Colonic mucosa (tissue), 4 donors: Measurements from ENCODE around the gene PLXNB2. TPM values are rescaled to one million over a fixed set of nuclear protein-coding genes. Genes with fewer than 3 reads are reported as not detected.

Source experiments
- DNase-seq: peaks from one replicate; pipeline ENCODE4 v3.0.0-alpha.2; 2020
- H3K27ac ChIP-seq: fragments of 200-600 bp; one replicate; pipeline ENCODE4 v1.8.0; 2021
- H3K27me3 ChIP-seq: fragments of 200-600 bp; one replicate; pipeline ENCODE4 v1.8.0; 2021
- H3K36me3 ChIP-seq: fragments of 200-600 bp; one replicate; pipeline ENCODE4 v1.8.0; 2021
- H3K4me1 ChIP-seq: fragments of 200-600 bp; one replicate; pipeline ENCODE4 v1.8.0; 2021; ENCODE audit warnings: mild to moderate bottlenecking
- H3K4me3 ChIP-seq: fragments of 200-600 bp; one replicate; pipeline ENCODE4 v1.8.0; 2021
- H3K9ac ChIP-seq, 2 donors: one replicate each; pipeline ENCODE4 v1.7.0; 2013; ENCODE audit warnings: control low read depth in 2 of 2, low read depth in 2 of 2, low read length in 2 of 2
- H3K9me3 ChIP-seq: fragments of 200-600 bp; one replicate; pipeline ENCODE4 v1.8.0; 2021
- intact Hi-C: fragments of 100-400 bp; cut with DNase I; formaldehyde crosslinking; loops from one replicate; pipeline ENCODE4 v1.14.1; 2022
- total RNA-seq, 2 donors: library from RNA; stranded (reverse); fragmentation: NEBNext Ultra II Directional in 1 of 2; extraction: Animal tissue kit (Norgen Biotek cat#: 25700) in 1 of 2; gene quantifications; one replicate each; pipeline ENCODE4 v1.2.1, GENCODE V29; 2021
- TF ChIP-seq, protein P1 (sequence below): fragments of 200-600 bp; IDR thresholded peaks from one replicate; pipeline ENCODE4 v1.8.0; 2022; ENCODE audit warnings: antibody characterized with exemption, mild to moderate bottlenecking
- donor health status: healthy.
- donor health status: DM: no; HTN: no; CAD: no.
- donor health status: DM: no; HTN: no; CAD: no.

PLXNB2 gene
- total RNA-seq, 2 donors from 2014 or later: 270 to 339 TPM

DNA sequence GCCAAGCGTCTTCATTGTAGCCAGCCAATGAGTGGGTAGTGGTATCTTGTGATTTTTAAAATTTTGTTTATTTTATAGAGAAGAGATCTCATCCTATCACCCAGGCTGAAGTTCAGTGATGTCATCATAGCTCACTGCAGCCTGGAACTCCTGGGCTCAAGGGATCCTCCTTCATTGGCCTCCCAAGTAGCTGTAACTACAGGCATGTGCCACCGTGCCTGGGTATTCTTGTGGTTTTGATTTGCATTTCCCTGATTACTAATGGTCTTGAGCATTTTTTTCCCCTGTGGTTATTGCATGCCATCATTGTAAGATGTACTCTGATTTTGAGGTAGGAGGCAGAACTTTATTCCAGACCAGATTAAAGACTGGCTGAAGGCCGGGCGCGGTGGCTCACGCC is 21.8 kb upstream of the PLXNB2 start:
- TF ChIP-seq, protein P1, sequence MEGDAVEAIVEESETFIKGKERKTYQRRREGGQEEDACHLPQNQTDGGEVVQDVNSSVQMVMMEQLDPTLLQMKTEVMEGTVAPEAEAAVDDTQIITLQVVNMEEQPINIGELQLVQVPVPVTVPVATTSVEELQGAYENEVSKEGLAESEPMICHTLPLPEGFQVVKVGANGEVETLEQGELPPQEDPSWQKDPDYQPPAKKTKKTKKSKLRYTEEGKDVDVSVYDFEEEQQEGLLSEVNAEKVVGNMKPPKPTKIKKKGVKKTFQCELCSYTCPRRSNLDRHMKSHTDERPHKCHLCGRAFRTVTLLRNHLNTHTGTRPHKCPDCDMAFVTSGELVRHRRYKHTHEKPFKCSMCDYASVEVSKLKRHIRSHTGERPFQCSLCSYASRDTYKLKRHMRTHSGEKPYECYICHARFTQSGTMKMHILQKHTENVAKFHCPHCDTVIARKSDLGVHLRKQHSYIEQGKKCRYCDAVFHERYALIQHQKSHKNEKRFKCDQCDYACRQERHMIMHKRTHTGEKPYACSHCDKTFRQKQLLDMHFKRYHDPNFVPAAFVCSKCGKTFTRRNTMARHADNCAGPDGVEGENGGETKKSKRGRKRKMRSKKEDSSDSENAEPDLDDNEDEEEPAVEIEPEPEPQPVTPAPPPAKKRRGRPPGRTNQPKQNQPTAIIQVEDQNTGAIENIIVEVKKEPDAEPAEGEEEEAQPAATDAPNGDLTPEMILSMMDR: no peak
- intact Hi-C loops: no loop called here
- H3K9ac ChIP-seq: no peak overlapping the region
- peaks cover 3% of the 10 kb centered on the region for H3K4me1 ChIP-seq
- H3K36me3 ChIP-seq: no peaks in the 10 kb centered on the region
- H3K4me3 ChIP-seq: no peak overlapping the region
- no peaks in the 10 kb centered on the region for H3K9me3 ChIP-seq
- H3K27ac ChIP-seq: no peak overlapping the region
- DNase-seq: no peak
- no peaks in the 10 kb centered on the region for H3K27me3 ChIP-seq

DNA sequence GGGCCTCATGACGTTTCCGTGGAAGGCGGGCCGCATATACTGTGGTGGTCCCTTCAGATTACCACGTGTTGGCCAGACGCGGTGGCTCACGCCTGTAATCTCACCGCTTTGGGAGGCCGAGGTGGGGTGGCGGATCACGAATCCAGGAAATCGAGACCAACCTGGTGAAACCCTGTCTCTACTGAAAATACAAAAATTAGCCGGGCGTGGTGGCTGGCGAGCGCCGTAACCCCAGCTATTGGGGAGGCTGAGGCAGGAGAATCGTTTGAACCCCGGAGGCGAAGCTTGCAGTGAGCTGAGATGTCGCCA is 20.2 kb upstream of the PLXNB2 start:
- intact Hi-C loops: loop anchor here (2.0 kb wide), 1 partner anchor 53 kb away; no protein-coding TSS in a partner anchor
- Histone ChIP-seq H3K9ac (peak overlapping the region; percentile 78 to 95), H3K4me1 (peaks cover 3% of the 10 kb centered on the region), H3K27ac (peak overlapping the region; percentile 87), H3K9me3 (no peaks in the 10 kb centered on the region), H3K27me3 (no peaks in the 10 kb centered on the region), H3K4me3 (peak overlapping the region; percentile 73), H3K36me3 (no peaks in the 10 kb centered on the region)
- no peak for DNase-seq
- TF ChIP-seq, protein P1: no peak

DNA sequence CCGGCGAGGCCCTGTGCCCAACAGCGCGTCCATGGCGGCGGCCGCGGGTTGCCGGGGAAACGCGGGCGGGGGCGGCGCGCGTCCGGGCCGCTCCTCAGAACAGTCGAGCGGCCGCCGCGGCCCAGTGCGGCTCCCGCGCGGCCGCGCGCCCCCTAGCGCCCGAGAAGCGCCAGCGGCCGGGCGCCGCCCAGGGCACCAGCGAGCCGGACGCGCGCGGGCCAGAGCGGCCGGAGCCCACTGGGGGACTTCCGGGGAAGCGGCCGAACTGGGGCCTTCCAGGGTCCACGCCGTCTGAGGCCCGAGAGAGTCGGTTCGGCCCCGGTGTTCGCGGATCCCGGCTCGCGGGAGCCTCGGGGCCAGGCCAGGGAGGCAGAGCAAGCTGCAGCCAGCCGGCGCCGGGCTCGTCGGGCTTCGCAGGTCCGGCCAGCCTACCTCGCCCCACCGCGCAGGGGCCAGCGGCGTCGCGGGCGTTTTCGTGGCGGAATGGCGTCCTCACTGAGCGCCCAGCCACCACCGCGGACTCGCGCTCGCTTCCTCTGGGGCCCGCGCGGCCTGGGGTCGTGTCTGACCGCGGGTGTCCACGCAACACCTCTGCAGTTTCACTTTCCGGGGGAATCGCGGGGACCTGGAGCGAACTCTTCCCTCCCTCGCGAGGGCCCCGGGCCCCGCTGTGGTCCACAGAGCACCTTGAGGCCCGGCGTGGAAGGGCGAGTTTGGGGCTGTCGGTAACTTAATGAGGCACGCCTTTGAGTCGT is 19.7 kb upstream of the PLXNB2 start, which contains the start of gene DENND6B:
Gene DENND6B, minus strand, starts transcription at position 57 of the 755 bp plus-strand sequence. Its CDS starts 24 bp downstream, at position 33.
- H3K4me3 ChIP-seq: peak within 1 kb of the TSS; percentile 73
- H3K36me3 ChIP-seq: no peaks in the 10 kb centered on the region
- H3K4me1 ChIP-seq: peaks cover 3% of the 10 kb centered on the region
- intact Hi-C loops: loop anchor here (2.0 kb wide), 1 partner anchor 52 kb away; no protein-coding TSS in a partner anchor
- H3K9me3 ChIP-seq: no peaks in the 10 kb centered on the region
- peak within 1 kb of the TSS; percentile 78 to 95 for H3K9ac ChIP-seq
- H3K27ac ChIP-seq: peak within 1 kb of the TSS; percentile 87
- DNase-seq: peak; percentile 80
- no peaks in the 10 kb centered on the region for H3K27me3 ChIP-seq
- TF ChIP-seq, protein P1: peak; percentile 41

DNA sequence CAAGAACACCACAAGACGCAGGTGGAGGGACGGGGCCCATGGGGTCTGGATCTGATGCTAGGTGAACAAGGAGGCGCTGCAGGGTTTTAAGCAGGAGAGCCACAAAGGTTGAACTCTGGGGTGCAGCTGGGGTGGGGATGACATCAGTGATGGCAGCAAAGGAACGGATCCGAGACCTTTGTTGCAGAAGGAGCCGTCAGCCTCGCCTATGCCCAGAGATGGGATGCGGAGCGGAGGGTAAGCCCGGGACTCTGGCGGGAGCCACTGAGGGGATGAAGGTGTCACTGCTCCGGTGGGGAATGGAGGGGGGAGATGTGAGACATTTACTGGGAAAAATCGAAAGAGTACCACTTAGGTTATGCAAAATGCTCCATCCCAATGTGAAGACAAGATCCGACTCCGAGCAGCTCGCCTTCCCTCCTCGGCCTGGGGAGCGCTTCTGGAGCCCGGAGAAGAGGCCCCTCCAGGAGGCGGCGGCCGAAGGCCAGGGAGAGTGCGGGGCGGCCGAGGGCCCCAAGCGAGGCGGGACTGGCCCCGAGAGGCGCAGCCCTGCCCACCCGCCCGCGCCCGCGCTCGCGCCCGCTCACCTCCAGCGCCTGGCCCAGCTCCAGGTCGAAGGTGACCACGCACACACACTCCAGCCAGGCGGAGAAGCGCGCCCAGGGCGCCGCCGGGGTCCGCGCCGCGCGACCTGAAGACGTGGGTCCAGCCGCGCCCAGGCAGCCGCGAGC is 18.9 kb upstream of the PLXNB2 start:
- Histone ChIP-seq H3K9me3 (no peaks in the 10 kb centered on the region), H3K4me1 (peaks cover 3% of the 10 kb centered on the region), H3K36me3 (no peaks in the 10 kb centered on the region), H3K27ac (no peak overlapping the region), H3K4me3 (peak overlapping the region; percentile 73), H3K27me3 (no peaks in the 10 kb centered on the region), H3K9ac (peak overlapping the region; percentile 51 to 69)
- DNase-seq: no peak
- TF ChIP-seq, protein P1: no peak
- intact Hi-C loops: loop anchor here (2.0 kb wide), 1 partner anchor 52 kb away; no protein-coding TSS in a partner anchor

DNA sequence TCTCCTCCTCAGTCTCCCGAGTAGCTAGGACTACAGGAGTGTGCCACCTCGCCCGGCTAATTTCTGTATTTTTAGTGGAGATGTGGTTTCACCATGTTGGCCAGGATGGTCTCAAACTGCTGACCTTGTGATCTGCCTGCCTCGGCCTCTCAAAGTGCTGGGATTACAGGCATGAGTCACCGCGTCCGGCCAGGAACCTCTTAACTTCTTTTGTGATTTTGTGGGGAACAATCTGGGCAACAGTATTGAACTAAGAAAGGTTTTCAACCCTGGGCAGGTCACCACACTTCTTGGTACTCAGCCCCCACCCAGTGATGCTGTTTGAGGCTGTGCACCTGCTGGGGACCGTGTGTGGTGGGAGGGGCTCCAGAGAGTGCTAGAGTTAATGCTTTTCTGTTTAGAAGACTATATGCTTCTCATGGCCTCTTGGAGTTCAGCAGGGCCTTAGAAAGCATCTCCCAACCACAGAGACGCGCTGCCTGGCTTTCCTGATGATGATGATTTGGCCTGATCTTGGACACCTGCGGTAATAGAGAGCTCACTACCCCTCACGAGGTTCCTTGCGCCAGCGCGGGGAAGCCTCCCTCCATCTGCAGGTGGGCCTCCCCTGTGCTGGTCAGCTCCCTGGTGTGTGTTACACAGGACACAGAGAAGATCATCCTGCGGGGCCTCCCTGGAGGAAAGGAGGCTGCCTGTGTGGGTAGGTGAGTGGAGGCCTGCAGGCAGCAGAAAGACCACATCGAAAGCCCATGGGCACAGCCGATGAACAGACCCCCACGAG is 18.2 kb upstream of the PLXNB2 start:
- Histone ChIP-seq H3K4me1 (peaks cover 3% of the 10 kb centered on the region), H3K27ac (no peak overlapping the region)
- no peak for DNase-seq

More for the DNA sequence above, 18.2 kb upstream of the PLXNB2 start:
- no peak overlapping the region for H3K9ac ChIP-seq
- H3K36me3 ChIP-seq: no peaks in the 10 kb centered on the region
- no peaks in the 10 kb centered on the region for H3K27me3 ChIP-seq
- TF ChIP-seq, protein P1: no peak
- H3K9me3 ChIP-seq: no peaks in the 10 kb centered on the region
- H3K4me3 ChIP-seq: no peak overlapping the region
- intact Hi-C loops: loop anchor here (2.0 kb wide), 1 partner anchor 51 kb away; no protein-coding TSS in a partner anchor
